ENCODE measurements around the gene CEP85. TPM values are rescaled to one million over a fixed set of nuclear protein-coding genes. Genes with fewer than 3 reads are reported as not detected.

The CEP85 gene
- total RNA-seq, 1 experiment from 2014 or later: 38.6 TPM

GRCh38 chr1:26218906-26219494 lies 15.0 kb upstream of the CEP85 start:
- H3K23me2 ChIP-seq (ENCODE audit: insufficient read length, low read depth, low read length, poor library complexity, severe bottlenecking): no peaks in the 10 kb centered on the region
- no peak overlapping the region for H3K27ac ChIP-seq (ENCODE audit: insufficient read length, low read depth, low read length)
- H3T11ph ChIP-seq (ENCODE audit: low read length): no peak overlapping the region
- no peak overlapping the region for H3K56ac ChIP-seq (ENCODE audit: insufficient read length, low read depth, low read length)
- no peak for DNase-seq
- H2AK5ac ChIP-seq (ENCODE audit: insufficient read length, low read length): no peak overlapping the region
- H3K18ac ChIP-seq (ENCODE audit: insufficient read length, low read depth, low read length): no peak overlapping the region
- H3K27me3 ChIP-seq (ENCODE audit: insufficient read depth, low read length): no peaks in the 10 kb centered on the region
- H3K79me2 ChIP-seq (ENCODE audit: insufficient read depth, low read length): no peaks in the 10 kb centered on the region
- H3K9me3 ChIP-seq (ENCODE audit: control insufficient read depth, low read depth, low read length): no peaks in the 10 kb centered on the region
- no peak overlapping the region for H3K9ac ChIP-seq (ENCODE audit: extremely low read depth, insufficient read length, low read length)
- no peak overlapping the region for H4K91ac ChIP-seq (ENCODE audit: insufficient read length, low read depth, low read length)
- H4K5ac ChIP-seq (ENCODE audit: insufficient read length, low read depth, low read length): no peak overlapping the region
- H3K27ac Mint-ChIP-seq: no peak overlapping the region
- H3K14ac ChIP-seq (ENCODE audit: insufficient read depth, low read length): no peak overlapping the region
- no peak overlapping the region for H2BK20ac ChIP-seq (ENCODE audit: low read depth, low read length, poor library complexity, severe bottlenecking)
- H3K4me1 Mint-ChIP-seq: peaks cover 12 to 14% of the 10 kb centered on the region in 2 experiments
- H4K20me1 ChIP-seq (ENCODE audit: control insufficient read depth, insufficient read depth, insufficient read length): no peaks in the 10 kb centered on the region
- TF ChIP-seq, protein P1, sequence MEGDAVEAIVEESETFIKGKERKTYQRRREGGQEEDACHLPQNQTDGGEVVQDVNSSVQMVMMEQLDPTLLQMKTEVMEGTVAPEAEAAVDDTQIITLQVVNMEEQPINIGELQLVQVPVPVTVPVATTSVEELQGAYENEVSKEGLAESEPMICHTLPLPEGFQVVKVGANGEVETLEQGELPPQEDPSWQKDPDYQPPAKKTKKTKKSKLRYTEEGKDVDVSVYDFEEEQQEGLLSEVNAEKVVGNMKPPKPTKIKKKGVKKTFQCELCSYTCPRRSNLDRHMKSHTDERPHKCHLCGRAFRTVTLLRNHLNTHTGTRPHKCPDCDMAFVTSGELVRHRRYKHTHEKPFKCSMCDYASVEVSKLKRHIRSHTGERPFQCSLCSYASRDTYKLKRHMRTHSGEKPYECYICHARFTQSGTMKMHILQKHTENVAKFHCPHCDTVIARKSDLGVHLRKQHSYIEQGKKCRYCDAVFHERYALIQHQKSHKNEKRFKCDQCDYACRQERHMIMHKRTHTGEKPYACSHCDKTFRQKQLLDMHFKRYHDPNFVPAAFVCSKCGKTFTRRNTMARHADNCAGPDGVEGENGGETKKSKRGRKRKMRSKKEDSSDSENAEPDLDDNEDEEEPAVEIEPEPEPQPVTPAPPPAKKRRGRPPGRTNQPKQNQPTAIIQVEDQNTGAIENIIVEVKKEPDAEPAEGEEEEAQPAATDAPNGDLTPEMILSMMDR (conservative IDR thresholded peaks at IDR 0.05): no peak
- H3K79me1 ChIP-seq (ENCODE audit: insufficient read depth, low read depth, low read length, poor library complexity, severe bottlenecking): no peaks in the 10 kb centered on the region
- H4K8ac ChIP-seq (replicated peaks; ENCODE audit: insufficient read length, low read depth, low read length): no peak overlapping the region
- H3K27me3 Mint-ChIP-seq (ENCODE audit: low read depth): peaks cover 14% of the 10 kb centered on the region
- H3K36me3 Mint-ChIP-seq (ENCODE audit: insufficient read depth in 1 of 3, low read depth in 3 of 3): no peaks in the 10 kb centered on the region
- no peak overlapping the region for H3K4me2 ChIP-seq (ENCODE audit: insufficient read depth, insufficient read length, low read length)
- no peak overlapping the region for H3K4me3 Mint-ChIP-seq
- H3K4me1 ChIP-seq (ENCODE audit: insufficient read depth, low read length): no peaks in the 10 kb centered on the region
- H2BK15ac ChIP-seq (ENCODE audit: low read depth, low read length): no peak overlapping the region
- H3K23ac ChIP-seq (ENCODE audit: insufficient read length, low read depth, low read length): no peak overlapping the region
- no peak overlapping the region for H2AFZ ChIP-seq (ENCODE audit: low read length)
- WGBS (ENCODE audit: extremely low coverage, insufficient read length, low lambda C conversion rate): no CpG with 5 or more reads among the region's 11 CpGs
- H3K9me3 Mint-ChIP-seq: no peaks in the 10 kb centered on the region
- no peak overlapping the region for H2BK12ac ChIP-seq (ENCODE audit: insufficient read length, low read depth, low read length)
- no peak overlapping the region for H2BK120ac ChIP-seq (ENCODE audit: low read depth, low read length, poor library complexity, severe bottlenecking)
- H3K4ac ChIP-seq (ENCODE audit: low read depth, low read length): no peak overlapping the region
- no peak overlapping the region for H2BK5ac ChIP-seq (ENCODE audit: insufficient read length, low read length)
